NCI-H2196 treated with DMSO at 0.1 percent for 48 hours (cell line): ENCODE data around the gene SMYD1.
"Not testable (repeated sequence)": the region's sequence is repeated elsewhere in the genome, so short reads cannot be mapped to it uniquely, and the experiment has no call there.

Experiments used
- DNase-seq: peaks from one replicate; lab custom pipeline; 2025; ENCODE audit not compliant: unreplicated experiment; lab: John Stamatoyannopoulos, UW

Gene SMYD1

GRCh38 chr2:88067598-88067997 lies at the start of gene SMYD1:
SMYD1 (plus strand) TSS chr2:88067825; CDS start chr2:88067865, 40 bp downstream.
- DNase-seq, result no peak

GRCh38 chr2:88018077-88018805 lies 49.4 kb upstream of the SMYD1 start:
- not testable (repeated sequence) for DNase-seq

- no peak for DNase-seq
These were observed 48.7 kb upstream of the SMYD1 start for GRCh38 chr2:88018909-88019308.

- no peak for DNase-seq
These were observed 47.6 kb upstream of the SMYD1 start for GRCh38 chr2:88019985-88020384.

GRCh38 chr2:88022669-88022921 lies 45.0 kb upstream of the SMYD1 start:
- no peak for DNase-seq

- no peak for DNase-seq
These were observed 43.1 kb upstream of the SMYD1 start for GRCh38 chr2:88024509-88024908.

- no peak for DNase-seq
These were observed 39.8 kb upstream of the SMYD1 start for GRCh38 chr2:88027697-88028389.

- no peak for DNase-seq
These were observed 38.7 kb upstream of the SMYD1 start for GRCh38 chr2:88028931-88029330.

- DNase-seq, result no peak
These were observed 35.4 kb upstream of the SMYD1 start for GRCh38 chr2:88032070-88032702.

GRCh38 chr2:88036182-88036581 lies 31.4 kb upstream of the SMYD1 start:
- DNase-seq, result no peak

GRCh38 chr2:88036606-88037005 lies 31.0 kb upstream of the SMYD1 start:
- no peak for DNase-seq

- DNase-seq, result no peak
These were observed 29.1 kb upstream of the SMYD1 start for GRCh38 chr2:88038263-88039105.

GRCh38 chr2:88042476-88042875 lies 25.1 kb upstream of the SMYD1 start:
- DNase-seq, result no peak

GRCh38 chr2:88045561-88045960 lies 22.1 kb upstream of the SMYD1 start:
- not testable (repeated sequence) for DNase-seq

GRCh38 chr2:88048541-88048940 lies 19.1 kb upstream of the SMYD1 start:
- DNase-seq, result no peak

- no peak for DNase-seq
These were observed 18.0 kb upstream of the SMYD1 start for GRCh38 chr2:88049622-88050021.

- no peak for DNase-seq
These were observed 15.8 kb upstream of the SMYD1 start for GRCh38 chr2:88051792-88052191.

GRCh38 chr2:88053296-88053695 lies 14.3 kb upstream of the SMYD1 start:
- no peak for DNase-seq

- DNase-seq, result no peak
These were observed 13.5 kb upstream of the SMYD1 start for GRCh38 chr2:88053934-88054781.

GRCh38 chr2:88054782-88055370 lies 12.7 kb upstream of the SMYD1 start:
- DNase-seq, result no peak
